GM12873 (cell line): ENCODE results near the gene AZIN2.
A peak's percentile ranks its signal among the peaks of the same experiment; 100 is the strongest.

Experiments used
- CTCF ChIP-seq: IDR thresholded peaks from 2 replicates; pipeline ENCODE4 v1.5.1; 2012; ENCODE audit warnings: low read depth, mild to moderate bottlenecking, moderate library complexity, low read length, control low read depth; ENCODE audit not compliant: insufficient read depth; ENCODE audit errors: missing control alignments

AZIN2 gene

GRCh38 chr1:33092438-33092837, 11.5 kb downstream of the AZIN2 start:
- no peak for TF ChIP-seq CTCF

GRCh38 chr1:33093004-33093403, 12.1 kb downstream of the AZIN2 start:
- peak; percentile 17 for TF ChIP-seq CTCF

GRCh38 chr1:33094486-33094885, 13.5 kb downstream of the AZIN2 start:
- no peak for TF ChIP-seq CTCF

GRCh38 chr1:33094971-33095604, 14.1 kb downstream of the AZIN2 start:
- TF ChIP-seq CTCF = peak; percentile 97

- TF ChIP-seq CTCF = no peak
Observed at GRCh38 chr1:33096363-33097005, 15.5 kb downstream of the AZIN2 start.

- no peak for TF ChIP-seq CTCF
Observed at GRCh38 chr1:33097137-33097611, 16.2 kb downstream of the AZIN2 start.

GRCh38 chr1:33097762-33098161, 16.8 kb downstream of the AZIN2 start:
- no peak for TF ChIP-seq CTCF
